Neural cell (in vitro differentiated cells): ENCODE results near the gene KCTD13. TPM values are rescaled to one million over a fixed set of nuclear protein-coding genes. Genes with fewer than 3 reads are reported as not detected.

Experiments
- H2AFZ ChIP-seq: fragments of 200-600, 300-800 bp; sonication (generic), shearing (Covaris generic); 2 replicates; pipeline ENCODE4 v1.6.0; 2014; ENCODE audit warnings: low read depth, mild to moderate bottlenecking, antibody characterized with exemption, low read length, moderate library complexity
- H3F3A ChIP-seq: fragments of 200-600 bp; shearing (Covaris generic); 2 replicates; pipeline ENCODE4 v1.6.1; 2016; ENCODE audit warnings: mild to moderate bottlenecking, moderate library complexity, mixed read lengths, antibody characterized with exemption, low read length; ENCODE audit not compliant: insufficient read depth, poor library complexity, severe bottlenecking
- H3K27ac ChIP-seq: fragments of 200-600, 300-800 bp; sonication (generic), shearing (Covaris generic); 2 replicates; pipeline ENCODE4 v1.5.1; 2014; ENCODE audit warnings: mild to moderate bottlenecking, low read length, moderate library complexity
- H3K27me3 ChIP-seq: fragments of 300-800, 200-600 bp; sonication (generic), shearing (Covaris generic); 2 replicates; pipeline ENCODE4 v1.6.0; 2014; ENCODE audit warnings: mild to moderate bottlenecking, low read depth, low read length, moderate library complexity; ENCODE audit not compliant: insufficient read depth
- H3K36me3 ChIP-seq: fragments of 300-800, 200-600 bp; sonication (generic), shearing (Covaris generic); 2 replicates; pipeline ENCODE4 v1.5.1; 2014; ENCODE audit warnings: mild to moderate bottlenecking, antibody characterized with exemption, low read length, moderate library complexity; ENCODE audit not compliant: insufficient read depth
- H3K4me2 ChIP-seq: fragments of 300-800, 200-600 bp; sonication (generic), shearing (Covaris generic); 2 replicates; pipeline ENCODE4 v1.6.0; 2014; ENCODE audit warnings: mild to moderate bottlenecking, low read length
- H3K4me3 ChIP-seq: fragments of 300-800, 200-600 bp; sonication (generic), shearing (Covaris generic); 2 replicates; pipeline ENCODE4 v1.5.1; 2014; ENCODE audit warnings: mild to moderate bottlenecking, low read length, moderate library complexity
- H3K79me2 ChIP-seq: fragments of 200-600 bp; shearing (Covaris generic); replicated peaks from 2 replicates; pipeline ENCODE4 v1.6.0; 2014; ENCODE audit warnings: mild to moderate bottlenecking, low read length, moderate library complexity; ENCODE audit not compliant: insufficient read depth
- H3K9ac ChIP-seq: fragments of 300-800, 200-600 bp; sonication (generic), shearing (Covaris generic); 2 replicates; pipeline ENCODE4 v1.6.1; 2016; ENCODE audit warnings: mild to moderate bottlenecking, low read length, mixed read lengths
- H3K9me2 ChIP-seq: fragments of 200-600 bp; shearing (Covaris generic); 2 replicates; pipeline ENCODE4 v1.6.1; 2016; ENCODE audit warnings: mild to moderate bottlenecking, low read length, mixed read lengths; ENCODE audit not compliant: insufficient read depth
- H3K9me3 ChIP-seq: fragments of 200-600, 300-800 bp; sonication (generic), shearing (Covaris generic); 2 replicates; pipeline ENCODE4 v1.6.1; 2016; ENCODE audit warnings: mild to moderate bottlenecking, mixed run types, low read length, moderate library complexity, mixed read lengths
- H4K20me1 ChIP-seq: fragments of 200-600 bp; shearing (Covaris generic); 2 replicates; pipeline ENCODE4 v1.6.1; 2016; ENCODE audit warnings: mild to moderate bottlenecking, mixed run types; ENCODE audit not compliant: insufficient read depth
- CTCF ChIP-seq: fragments of 450-650 bp; IDR thresholded peaks from 2 replicates; pipeline ENCODE4 v1.5.1; 2014; ENCODE audit warnings: antibody characterized with exemption, mild to moderate bottlenecking, moderate library complexity; ENCODE audit not compliant: poor library complexity, severe bottlenecking
- EP300 ChIP-seq: fragments of 450-650 bp; conservative IDR thresholded peaks from 2 replicates; pipeline ENCODE4 v1.6.1; 2014; ENCODE audit warnings: antibody characterized with exemption, mild to moderate bottlenecking, moderate library complexity; ENCODE audit not compliant: poor library complexity, severe bottlenecking
- EZH2 ChIP-seq: fragments of 200-600, 300-800 bp; shearing (Covaris generic), sonication (generic); IDR thresholded peaks from 2 replicates; pipeline ENCODE4 v1.6.1; 2014; ENCODE audit warnings: antibody characterized with exemption, low read length, borderline replicate concordance, mild to moderate bottlenecking; ENCODE audit not compliant: insufficient read depth, poor library complexity, severe bottlenecking
- MXI1 ChIP-seq: fragments of 450-650 bp; conservative IDR thresholded peaks from 2 replicates; pipeline ENCODE4 v1.6.1; 2014; ENCODE audit warnings: antibody characterized with exemption, mild to moderate bottlenecking; ENCODE audit not compliant: poor library complexity, severe bottlenecking
- POLR2AphosphoS5 ChIP-seq: IDR thresholded peaks from 2 replicates; pipeline ENCODE4 v1.6.1; 2012
- RAD21 ChIP-seq: fragments of 450-650 bp; conservative IDR thresholded peaks from 2 replicates; pipeline ENCODE4 v1.6.1; 2014; ENCODE audit warnings: antibody characterized with exemption, mild to moderate bottlenecking, moderate library complexity
- REST ChIP-seq: IDR thresholded peaks from 2 replicates; pipeline ENCODE4 v1.6.1; 2012; ENCODE audit warnings: borderline replicate concordance
- SMC3 ChIP-seq: fragments of 450-650 bp; conservative IDR thresholded peaks from 2 replicates; pipeline ENCODE4 v1.6.1; 2014; ENCODE audit warnings: antibody characterized with exemption, mild to moderate bottlenecking, moderate library complexity; ENCODE audit not compliant: poor library complexity
- TAF1 ChIP-seq: IDR thresholded peaks from 2 replicates; pipeline ENCODE4 v1.6.1; 2012; ENCODE audit warnings: low read depth
- polyA plus RNA-seq: library from polyadenylated mRNA; depleted of rRNA; stranded (reverse); fragments of >200 nt; gene quantifications from 2 replicates; pipeline ENCODE4 v1.2.3, GENCODE V29; 2014

KCTD13 gene
- polyA plus RNA-seq, 1 donor from 2014 or later, result 55.0 TPM

- Histone ChIP-seq H3K9me3 (no peaks in the 10 kb centered on the region), H3K9me2 (no peaks in the 10 kb centered on the region), H2AFZ (no peak overlapping the region), H3K36me3 (no peaks in the 10 kb centered on the region), H3K79me2 (no peaks in the 10 kb centered on the region), H3K27ac (no peak overlapping the region), H3F3A (no peaks in the 10 kb centered on the region), H4K20me1 (no peaks in the 10 kb centered on the region), H3K27me3 (peaks cover 5% of the 10 kb centered on the region), H3K9ac (no peak overlapping the region), H3K4me3 (no peak overlapping the region), H3K4me2 (no peak overlapping the region)
- TF ChIP-seq EP300 (no peak), CTCF (no peak), POLR2AphosphoS5 (no peak), EZH2 (no peak), RAD21 (no peak), REST (no peak)
These were observed 49.3 kb downstream of the KCTD13 start for GRCh38 chr16:29876594-29877249.

- no peaks in the 10 kb centered on the region for H3K36me3 ChIP-seq
- H3K4me2 ChIP-seq, result no peak overlapping the region
- no peaks in the 10 kb centered on the region for H3K9me3 ChIP-seq
- no peaks in the 10 kb centered on the region for H3K79me2 ChIP-seq
- no peaks in the 10 kb centered on the region for H3F3A ChIP-seq
- no peak overlapping the region for H3K4me3 ChIP-seq
- no peak overlapping the region for H2AFZ ChIP-seq
- H3K9ac ChIP-seq, result no peak overlapping the region
- no peak overlapping the region for H3K27ac ChIP-seq
- H4K20me1 ChIP-seq, result no peaks in the 10 kb centered on the region
- no peak for TF ChIP-seq POLR2AphosphoS5
- H3K9me2 ChIP-seq, result no peaks in the 10 kb centered on the region
- peaks cover 5% of the 10 kb centered on the region for H3K27me3 ChIP-seq
These were observed 49.8 kb downstream of the KCTD13 start for GRCh38 chr16:29876217-29876593.

GRCh38 chr16:29875206-29875605 is 50.8 kb downstream of the KCTD13 start:
- Histone ChIP-seq H2AFZ (no peak overlapping the region), H3K4me3 (no peak overlapping the region), H3K79me2 (no peaks in the 10 kb centered on the region), H3K9me2 (no peaks in the 10 kb centered on the region), H3K27me3 (peaks cover 5% of the 10 kb centered on the region), H3K4me2 (no peak overlapping the region), H3K9me3 (no peaks in the 10 kb centered on the region), H4K20me1 (no peaks in the 10 kb centered on the region), H3K27ac (no peak overlapping the region), H3K9ac (no peak overlapping the region), H3K36me3 (no peaks in the 10 kb centered on the region), H3F3A (no peaks in the 10 kb centered on the region)
- TF ChIP-seq EP300 (no peak), RAD21 (no peak), POLR2AphosphoS5 (no peak), REST (no peak), MXI1 (no peak), EZH2 (no peak), CTCF (no peak), SMC3 (no peak), TAF1 (no peak)
